Body of pancreas (tissue), 4 donors: ENCODE measurements around the gene ADAMTSL5.

Experiments
- CTCF ChIP-seq, 7 experiments: fragments of 450-650 bp in 4 of 7; fragments of 200-600 bp in 3 of 7; sonication (generic) in 3 of 7; IDR thresholded peaks; one replicate each; pipeline ENCODE4 v1.5.1; 2016 to 2019; ENCODE audit warnings: antibody characterized with exemption in 7 of 7
- POLR2A ChIP-seq, 3 donors: fragments of 450-650 bp; IDR thresholded peaks; one replicate each; pipeline ENCODE4 v1.6.1; 2016; ENCODE audit warnings: antibody characterized with exemption in 3 of 3, mild to moderate bottlenecking in 2 of 3

GRCh38 chr19:1529430-1529816, 16.6 kb upstream of the ADAMTSL5 start:
- no peak for TF ChIP-seq CTCF (IDR thresholded peaks at IDR 0.05)
- no peak for TF ChIP-seq POLR2A (IDR thresholded peaks at IDR 0.05)
